Measurements from ENCODE around the gene PCSK4. TPM values are rescaled to one million over a fixed set of nuclear protein-coding genes. Genes with fewer than 3 reads are reported as not detected.

PCSK4 gene
- total RNA-seq, 1 experiment from 2014 or later, result 7.2 TPM

DNA sequence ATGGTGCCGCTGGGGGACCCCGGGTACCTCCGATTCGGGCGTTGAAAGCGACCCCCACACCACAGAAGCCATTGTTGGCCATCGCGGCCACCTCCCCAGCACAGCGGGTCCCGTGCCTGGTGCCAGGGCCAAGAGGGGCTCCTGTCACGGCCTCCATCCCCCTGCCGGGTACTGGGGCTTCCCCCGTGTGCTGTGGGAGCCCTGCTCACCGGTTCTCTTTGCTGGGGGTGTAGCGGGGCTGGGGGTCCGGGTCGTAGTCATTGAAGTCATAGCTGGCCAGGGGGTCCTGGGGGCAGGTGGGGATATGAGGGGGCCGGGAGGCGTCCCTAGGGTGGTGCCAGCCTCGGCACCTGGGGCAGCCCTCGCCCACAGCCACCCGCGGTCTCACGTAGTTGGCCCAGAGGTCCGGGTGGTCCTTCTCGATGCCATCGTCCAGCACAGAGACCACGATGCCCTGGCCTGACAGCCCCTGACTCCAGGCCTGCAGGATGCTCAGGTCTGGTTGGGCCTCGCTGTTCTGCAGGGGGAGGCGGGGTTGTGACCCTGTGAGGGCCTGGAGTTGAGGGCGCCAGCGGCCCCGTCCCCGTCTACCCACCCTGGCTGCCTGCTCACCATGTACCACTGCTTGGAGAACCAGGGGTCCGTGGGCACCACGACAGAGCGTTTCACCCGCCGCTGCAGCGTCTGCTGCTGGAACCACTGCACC, 2.4 kb downstream of the PCSK4 start:
- POLR2A ChIA-PET (ENCODE audit: low non-redundant PET), result no interaction called here

DNA sequence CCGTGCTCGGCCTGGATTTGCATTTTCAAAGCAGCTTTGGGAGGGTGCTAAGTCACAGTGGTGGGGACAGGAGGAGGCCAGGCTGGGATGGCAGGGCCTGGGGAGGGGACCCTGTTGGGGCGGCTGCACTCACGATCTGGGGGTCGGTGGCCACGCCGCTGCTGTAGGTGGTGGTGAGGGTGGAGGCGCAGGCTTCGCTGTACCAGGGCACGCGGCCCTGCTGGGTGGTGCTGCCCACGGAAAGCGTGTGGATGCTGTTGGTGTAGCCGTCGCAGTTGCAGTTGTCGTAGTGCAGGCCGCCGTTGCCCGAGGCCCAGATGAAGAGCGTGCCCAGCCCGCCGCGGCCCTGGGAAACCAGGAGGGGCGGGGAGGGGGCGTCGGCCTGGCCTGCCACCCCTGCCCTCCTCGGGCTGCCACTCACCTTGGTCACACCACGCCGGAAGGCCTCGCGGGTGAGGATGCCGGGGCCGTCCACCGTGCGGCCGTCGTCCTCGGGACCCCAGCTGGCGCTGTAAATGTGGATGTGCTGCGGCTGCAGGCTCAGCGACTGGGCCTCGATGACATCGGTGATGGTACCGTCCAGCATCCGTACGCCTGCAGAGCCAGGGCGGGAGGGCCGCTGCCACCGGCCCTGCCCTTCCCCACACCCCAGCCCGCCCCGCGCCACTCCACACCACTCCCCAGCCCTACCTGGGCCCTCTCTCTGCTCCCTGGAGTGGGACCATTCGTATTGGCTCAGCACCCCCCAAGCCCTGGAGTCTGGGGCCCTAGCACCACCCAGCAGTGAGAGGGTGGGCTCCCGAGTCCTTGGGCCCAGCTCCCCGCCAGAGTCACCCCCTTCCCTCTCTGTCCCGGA, 3.2 kb downstream of the PCSK4 start:
- TF ChIP-seq EZH2 (IDR thresholded peaks at IDR 0.05; ENCODE audit: borderline replicate concordance, low read depth, low read length, poor library complexity, severe bottlenecking), result no peak
- TF ChIP-seq, protein P1, sequence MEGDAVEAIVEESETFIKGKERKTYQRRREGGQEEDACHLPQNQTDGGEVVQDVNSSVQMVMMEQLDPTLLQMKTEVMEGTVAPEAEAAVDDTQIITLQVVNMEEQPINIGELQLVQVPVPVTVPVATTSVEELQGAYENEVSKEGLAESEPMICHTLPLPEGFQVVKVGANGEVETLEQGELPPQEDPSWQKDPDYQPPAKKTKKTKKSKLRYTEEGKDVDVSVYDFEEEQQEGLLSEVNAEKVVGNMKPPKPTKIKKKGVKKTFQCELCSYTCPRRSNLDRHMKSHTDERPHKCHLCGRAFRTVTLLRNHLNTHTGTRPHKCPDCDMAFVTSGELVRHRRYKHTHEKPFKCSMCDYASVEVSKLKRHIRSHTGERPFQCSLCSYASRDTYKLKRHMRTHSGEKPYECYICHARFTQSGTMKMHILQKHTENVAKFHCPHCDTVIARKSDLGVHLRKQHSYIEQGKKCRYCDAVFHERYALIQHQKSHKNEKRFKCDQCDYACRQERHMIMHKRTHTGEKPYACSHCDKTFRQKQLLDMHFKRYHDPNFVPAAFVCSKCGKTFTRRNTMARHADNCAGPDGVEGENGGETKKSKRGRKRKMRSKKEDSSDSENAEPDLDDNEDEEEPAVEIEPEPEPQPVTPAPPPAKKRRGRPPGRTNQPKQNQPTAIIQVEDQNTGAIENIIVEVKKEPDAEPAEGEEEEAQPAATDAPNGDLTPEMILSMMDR (conservative IDR thresholded peaks at IDR 0.05; ENCODE audit: low read depth, low read length), result no peak
- BruUV-seq (replicated peaks), result no TSS peak
- ChIA-PET CTCF (no interaction called here), POLR2A (ENCODE audit: low non-redundant PET) (no interaction called here)
- H3K27ac ChIP-seq (ENCODE audit: low read depth, low read length, poor library complexity, severe bottlenecking), result no peak overlapping the region
- peaks cover 11% of the 10 kb centered on the region for H3K4me1 ChIP-seq (ENCODE audit: insufficient read depth, low read length, poor library complexity, severe bottlenecking)
- H3K27me3 ChIP-seq (replicated peaks; ENCODE audit: insufficient read depth, low read depth, low read length, poor library complexity), result no peaks in the 10 kb centered on the region
- intact Hi-C loops (cut with micrococcal nuclease; ENCODE audit: unreplicated experiment), result no loop called here
- H3K36me3 ChIP-seq (ENCODE audit: insufficient read depth, low read length, poor library complexity, severe bottlenecking), result no peaks in the 10 kb centered on the region
- H3K9me3 ChIP-seq (ENCODE audit: low read depth, low read length, poor library complexity, severe bottlenecking), result no peaks in the 10 kb centered on the region
- DNase-seq (ENCODE audit: low spot score), result no peak
- H3K4me3 ChIP-seq (ENCODE audit: low read depth, low read length, poor library complexity, severe bottlenecking), result no peak overlapping the region

More for the DNA sequence above, 2.4 kb downstream of the PCSK4 start:
- no peaks in the 10 kb centered on the region for H3K36me3 ChIP-seq (ENCODE audit: insufficient read depth, low read length, poor library complexity, severe bottlenecking)
- intact Hi-C loops (cut with micrococcal nuclease; ENCODE audit: unreplicated experiment), result no loop called here
- no peak overlapping the region for H3K4me3 ChIP-seq (ENCODE audit: low read depth, low read length, poor library complexity, severe bottlenecking)
- BruUV-seq (replicated peaks), result no TSS peak
- H3K27me3 ChIP-seq (replicated peaks; ENCODE audit: insufficient read depth, low read depth, low read length, poor library complexity), result no peaks in the 10 kb centered on the region
- peaks cover 11% of the 10 kb centered on the region for H3K4me1 ChIP-seq (ENCODE audit: insufficient read depth, low read length, poor library complexity, severe bottlenecking)
- H3K27ac ChIP-seq (ENCODE audit: low read depth, low read length, poor library complexity, severe bottlenecking), result no peak overlapping the region
- TF ChIP-seq, protein P1 (conservative IDR thresholded peaks at IDR 0.05; ENCODE audit: low read depth, low read length), result no peak
- TF ChIP-seq EZH2 (IDR thresholded peaks at IDR 0.05; ENCODE audit: borderline replicate concordance, low read depth, low read length, poor library complexity, severe bottlenecking), result no peak
- no peaks in the 10 kb centered on the region for H3K9me3 ChIP-seq (ENCODE audit: low read depth, low read length, poor library complexity, severe bottlenecking)
- DNase-seq (ENCODE audit: low spot score), result no peak
- CTCF ChIA-PET, result no interaction called here

DNA sequence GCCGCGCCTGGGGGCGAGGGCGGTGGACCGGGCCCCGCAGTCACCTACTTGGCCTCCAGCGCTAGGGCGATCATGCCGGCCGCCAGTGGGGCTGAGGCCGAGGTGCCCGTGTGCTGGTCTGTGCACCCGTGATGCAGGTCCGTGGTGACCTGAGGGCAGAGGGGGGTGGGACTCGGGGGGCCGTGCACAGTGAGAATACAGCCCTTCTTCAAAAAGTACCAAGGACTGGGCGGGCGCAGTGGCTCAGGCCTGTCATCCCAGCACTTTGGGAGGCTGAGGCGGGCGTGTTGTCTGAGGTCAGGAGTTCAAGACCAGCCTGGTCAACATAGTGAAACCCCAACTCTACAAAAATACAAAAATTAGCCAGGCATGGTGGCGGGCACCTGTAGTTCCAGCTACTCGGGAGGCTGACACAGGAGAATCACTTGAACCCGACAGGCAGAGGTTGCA, 6.1 kb downstream of the PCSK4 start:
- intact Hi-C loops (cut with micrococcal nuclease; ENCODE audit: unreplicated experiment), result no loop called here
- Histone ChIP-seq H3K36me3 (ENCODE audit: insufficient read depth, low read length, poor library complexity, severe bottlenecking) (no peaks in the 10 kb centered on the region), H3K4me3 (ENCODE audit: low read depth, low read length, poor library complexity, severe bottlenecking) (no peak overlapping the region), H3K9me3 (ENCODE audit: low read depth, low read length, poor library complexity, severe bottlenecking) (no peaks in the 10 kb centered on the region), H3K27ac (ENCODE audit: low read depth, low read length, poor library complexity, severe bottlenecking) (no peak overlapping the region), H3K27me3 (replicated peaks; ENCODE audit: insufficient read depth, low read depth, low read length, poor library complexity) (no peaks in the 10 kb centered on the region), H3K4me1 (ENCODE audit: insufficient read depth, low read length, poor library complexity, severe bottlenecking) (no peaks in the 10 kb centered on the region)
- no peak for DNase-seq (ENCODE audit: low spot score)
- POLR2A ChIA-PET (ENCODE audit: low non-redundant PET), result no interaction called here
- TF ChIP-seq EZH2 (IDR thresholded peaks at IDR 0.05; ENCODE audit: borderline replicate concordance, low read depth, low read length, poor library complexity, severe bottlenecking), result no peak
- TF ChIP-seq, protein P1 (conservative IDR thresholded peaks at IDR 0.05; ENCODE audit: low read depth, low read length), result no peak
- CTCF ChIA-PET, result no interaction called here
- BruUV-seq (replicated peaks), result no TSS peak
